ENCODE data around the gene PLPPR5. TPM values are rescaled to one million over a fixed set of nuclear protein-coding genes. Genes with fewer than 3 reads are reported as not detected.

PLPPR5 gene
- total and polyA plus RNA-seq, 2 of the 8 experiments (the other 6 are each of a cell fraction or from before 2014, with no cell fraction given), result 1.9 to 5.6 TPM

- Histone ChIP-seq H3K79me1 (ENCODE audit: low read depth, low read length) (no peaks in the 10 kb centered on the region), H3K14ac (ENCODE audit: insufficient read length) (no peak overlapping the region), H4K20me1 (replicated peaks in 1 of 2; ENCODE audit: control insufficient read depth in 1 of 2, insufficient read depth in 2 of 2, low read length in 2 of 2) (no peaks in the 10 kb centered on the region), H2BK5ac (ENCODE audit: low read depth, low read length) (no peak overlapping the region), H3K18ac (ENCODE audit: extremely low read depth, low read length) (no peak overlapping the region), H2AK5ac (ENCODE audit: low read depth, low read length) (no peak overlapping the region), H3K9me3 (ENCODE audit: insufficient read depth in 2 of 2, low read depth in 1 of 2, low read length in 1 of 2) (no peaks in the 10 kb centered on the region), H3K27me3 (replicated peaks in 1 of 4; ENCODE audit: control insufficient read depth in 3 of 4, extremely low read depth in 1 of 4, insufficient read depth in 3 of 4, low read length in 3 of 4) (no peaks in the 10 kb centered on the region), H2AFZ (ENCODE audit: low read length) (no peak overlapping the region), H3K56ac (replicated peaks; ENCODE audit: insufficient read length, low read depth, low read length) (no peak overlapping the region), H3K9ac (replicated peaks in 1 of 4; ENCODE audit: extremely low read depth in 1 of 4, low read depth in 3 of 4, low read length in 3 of 4) (no peak overlapping the region), H3K23me2 (ENCODE audit: low read depth, low read length) (no peaks in the 10 kb centered on the region; the same call in 1 of the 2 replicates), H2BK15ac (ENCODE audit: low read length) (no peak overlapping the region), H3K4ac (replicated peaks; ENCODE audit: insufficient read length, low read depth, low read length) (no peak overlapping the region), H3K79me2 (ENCODE audit: control insufficient read depth in 1 of 2, insufficient read depth in 2 of 2, low read length in 2 of 2) (no peaks in the 10 kb centered on the region), H2BK20ac (ENCODE audit: low read length) (no peak overlapping the region), H2BK120ac (replicated peaks; ENCODE audit: low read depth, low read length) (no peak overlapping the region), H3K27ac (ENCODE audit: low read depth, low read length) (no peak overlapping the region), H3K4me2 (ENCODE audit: insufficient read depth in 1 of 2, low read depth in 2 of 2, low read length in 2 of 2) (no peak overlapping the region), H4K8ac (ENCODE audit: extremely low read depth, insufficient read depth, low read length) (no peak overlapping the region), H2BK12ac (ENCODE audit: low read depth, low read length) (no peak overlapping the region), H3K23ac (ENCODE audit: insufficient read length) (no peak overlapping the region), H3K4me1 (replicated peaks in 1 of 4; ENCODE audit: control insufficient read depth in 3 of 4, insufficient read depth in 4 of 4, low read length in 3 of 4) (peaks cover 0 to 6% (median 0%) of the 10 kb centered on the region in 4 experiments; a peak in 2 of 7 replicates), H4K91ac (replicated peaks; ENCODE audit: insufficient read length, low read length) (no peak overlapping the region), H3K4me3 (ENCODE audit: extremely low read depth in 1 of 4, insufficient read depth in 2 of 4, low read depth in 3 of 4, low read length in 4 of 4) (no peak overlapping the region), H4K5ac (ENCODE audit: insufficient read length, low read depth, low read length) (no peak overlapping the region), H3K36me3 (ENCODE audit: control insufficient read depth in 2 of 4, insufficient read depth in 4 of 4, low read length in 3 of 4) (no peaks in the 10 kb centered on the region)
- FAIRE-seq, result no peak
- CTCF ChIA-PET (ENCODE audit: partially characterized antibody), result interaction anchor here (1.2 kb wide), 1 partner anchor 10 kb away, joined by 3 read pairs; no protein-coding TSS in a partner anchor
- POLR2A ChIA-PET (ENCODE audit: partially characterized antibody), result no interaction called here
- DNase-seq (ENCODE audit: low read depth in 1 of 2, low spot score in 2 of 2), result no peak
- TF ChIP-seq SIN3A (conservative IDR thresholded peaks at IDR 0.05 in 1 of 2, IDR thresholded peaks at IDR 0.05 in 1 of 2; ENCODE audit: low read depth in 1 of 2, low read length in 2 of 2) (no peak), CREB1 (IDR thresholded peaks at IDR 0.05) (no peak), RNF2 (IDR thresholded peaks at IDR 0.05; ENCODE audit: borderline replicate concordance, low read depth, low read length, missing control alignments, poor library complexity, severe bottlenecking) (no peak)
Measured at GRCh38 chr1:98962156-98962555, 42.5 kb downstream of the PLPPR5 start.
